Measurements from ENCODE around the gene MZT2B.
"Not testable (repeated sequence)": the region's sequence is repeated elsewhere in the genome, so short reads cannot be mapped to it uniquely, and the experiment has no call there.

The MZT2B gene

GRCh38 chr2:130220505-130220904 is 38.4 kb downstream of the MZT2B start:
- not testable (repeated sequence) for DNase-seq

- not testable (repeated sequence) for DNase-seq
Measured at GRCh38 chr2:130222523-130222922, 40.5 kb downstream of the MZT2B start.

GRCh38 chr2:130228005-130228404 is 45.9 kb downstream of the MZT2B start:
- DNase-seq = not testable (repeated sequence)

- not testable (repeated sequence) for DNase-seq
Measured at GRCh38 chr2:130228467-130229160, 46.6 kb downstream of the MZT2B start.

- DNase-seq = peak; percentile 52
Measured at GRCh38 chr2:130229161-130229510, 47.1 kb downstream of the MZT2B start.

GRCh38 chr2:130230376-130230775 is 48.3 kb downstream of the MZT2B start:
- DNase-seq = not testable (repeated sequence)

- DNase-seq = not testable (repeated sequence)
Measured at GRCh38 chr2:130230907-130231306, 48.8 kb downstream of the MZT2B start.

- no peak for DNase-seq
Measured at GRCh38 chr2:130231656-130232055, 49.6 kb downstream of the MZT2B start.

- not testable (repeated sequence) for DNase-seq
Measured at GRCh38 chr2:130233066-130233465, 51.0 kb downstream of the MZT2B start.

GRCh38 chr2:130239581-130239980 is 57.5 kb downstream of the MZT2B start:
- DNase-seq = not testable (repeated sequence)
